Measurements from ENCODE around the gene ABL2. TPM values are rescaled to one million over a fixed set of nuclear protein-coding genes. Genes with fewer than 3 reads are reported as not detected.

ABL2 gene
- total and polyA plus RNA-seq, 2 donors (not counting 3 experiments of a cell fraction or from before 2014, with no cell fraction given) = 41.8 to 158 TPM

- FAIRE-seq (no peak), DNase-seq (ENCODE audit: low read depth, low spot score) (no peak)
- no peak overlapping the region for H2AFZ ChIP-seq (ENCODE audit: low read depth, low read length)
- ChIA-PET POLR2A (no interaction called here), CTCF (no interaction called here)
- H3K9me1 ChIP-seq (replicated peaks; ENCODE audit: control insufficient read depth, extremely low read depth, insufficient read depth, low read length) = no peaks in the 10 kb centered on the region
- BruUV-seq (replicated peaks) = no TSS peak
- TF ChIP-seq POLR2AphosphoS5 (IDR thresholded peaks at IDR 0.05; ENCODE audit: insufficient read depth, low read depth, low read length) (no peak), POLR2A (IDR thresholded peaks at IDR 0.05; ENCODE audit: low read depth, low read length) (no peak), CTCF (IDR thresholded peaks at IDR 0.05; ENCODE audit: extremely low read depth in 1 of 2, insufficient read depth in 1 of 2, low read depth in 1 of 2, low read length in 2 of 2) (no peak), EZH2 (IDR thresholded peaks at IDR 0.05; ENCODE audit: borderline replicate concordance, low read depth, low read length, severe bottlenecking) (no peak), MAX (IDR thresholded peaks at IDR 0.05; ENCODE audit: insufficient read depth, insufficient read length) (no peak), MYC (IDR thresholded peaks at IDR 0.05; ENCODE audit: low read depth, low read length) (no peak), GATA2 (IDR thresholded peaks at IDR 0.05; ENCODE audit: insufficient read depth, insufficient read length, low read depth, low read length) (no peak), JUN (IDR thresholded peaks at IDR 0.05; ENCODE audit: borderline replicate concordance, insufficient read depth, insufficient read length, low read depth) (no peak), FOS (IDR thresholded peaks at IDR 0.05; ENCODE audit: borderline replicate concordance, insufficient read depth, low read length) (no peak)
- no peak overlapping the region for H3K4me3 ChIP-seq (replicated peaks in 1 of 3; ENCODE audit: insufficient read depth in 1 of 3, low read depth in 1 of 3, low read length in 3 of 3)
- no peak overlapping the region for H3K4me2 ChIP-seq (ENCODE audit: insufficient read depth, low read length)
- H3K27ac ChIP-seq (ENCODE audit: insufficient read depth, low read depth, low read length) = no peak overlapping the region
- H3K79me2 ChIP-seq (ENCODE audit: control insufficient read depth, insufficient read depth, low read length) = no peaks in the 10 kb centered on the region
- H3K9ac ChIP-seq (replicated peaks; ENCODE audit: extremely low read depth, insufficient read depth, low read length) = no peak overlapping the region
- H3K36me3 ChIP-seq (ENCODE audit: control insufficient read depth in 2 of 2, extremely low read depth in 1 of 2, insufficient read depth in 2 of 2, low read length in 2 of 2) = no peaks in the 10 kb centered on the region
- H3K27me3 ChIP-seq (ENCODE audit: control insufficient read depth in 2 of 2, insufficient read depth in 2 of 2, low read length in 2 of 2) = no peaks in the 10 kb centered on the region
- no peaks in the 10 kb centered on the region for H3K9me3 ChIP-seq (replicated peaks; ENCODE audit: control insufficient read depth, insufficient read depth, low read length)
- no peaks in the 10 kb centered on the region for H4K20me1 ChIP-seq (replicated peaks; ENCODE audit: control insufficient read depth, extremely low read depth, insufficient read depth, low read length)
- no peaks in the 10 kb centered on the region for H3K4me1 ChIP-seq (ENCODE audit: control insufficient read depth, extremely low read depth, insufficient read depth, low read length)
- intact Hi-C loops (cut with micrococcal nuclease) = no loop called here
- dilution Hi-C loops (cut with MboI; ENCODE audit: extremely low pct_ligation_motif_present, low sequenced_read_pairs) = no loop called here
These were observed 176.7 kb downstream of the ABL2 start for GRCh38 chr1:179052776-179053175.

Small RNA genes lying within 50 kb of the gene (small RNA-seq; reads per million reads assigned to genes)
- gene AL512326.2 (ENCODE audit: insufficient read depth, insufficient read length, low read depth, low replicate concordance) (not detected), gene AL512326.3 (ENCODE audit: insufficient read depth, insufficient read length, low read depth, low replicate concordance) (not detected), gene EIF4A1P11 (ENCODE audit: insufficient read depth, insufficient read length, low read depth, low replicate concordance) (not detected), gene RF00272 (ENCODE audit: insufficient read depth, insufficient read length, low read depth, low replicate concordance) (not detected)

Other genes with a start within 250 kb of the ABL2 start
- 35.1 and 36.2 TPM in 2 replicates for gene FAM20B, start 203.8 kb downstream of the ABL2 start, total RNA-seq
- 8.2 and 10.0 TPM in 2 replicates for gene FAM20B, start 203.8 kb downstream of the ABL2 start, polyA plus RNA-seq
- 16.7 and 22.4 TPM in 2 replicates for gene TOR3A, start 147.6 kb downstream of the ABL2 start, total RNA-seq
- gene TOR3A, start 147.6 kb downstream of the ABL2 start, polyA plus RNA-seq = 14.9 and 24.1 TPM in 2 replicates
- 34.2 and 38.2 TPM in 2 replicates for gene SOAT1, start 64.1 kb upstream of the ABL2 start, total RNA-seq
- gene SOAT1, start 64.1 kb upstream of the ABL2 start, polyA plus RNA-seq = 10.4 and 14.0 TPM in 2 replicates
- gene AXDND1, start 136.3 kb upstream of the ABL2 start, total RNA-seq = 0.67 TPM in 1 of 2 replicates, not detected in the other
- 0.11 and 0.17 TPM in 2 replicates for gene AXDND1, start 136.3 kb upstream of the ABL2 start, polyA plus RNA-seq

Measured in endothelial cell of umbilical vein (primary cell).